Measurements from ENCODE around the gene SHISA8.
A peak's percentile ranks its signal among the peaks of the same experiment; 100 is the strongest.
"Not testable (repeated sequence)": the region's sequence is repeated elsewhere in the genome, so short reads cannot be mapped to it uniquely, and the experiment has no call there.

Gene SHISA8

DNA sequence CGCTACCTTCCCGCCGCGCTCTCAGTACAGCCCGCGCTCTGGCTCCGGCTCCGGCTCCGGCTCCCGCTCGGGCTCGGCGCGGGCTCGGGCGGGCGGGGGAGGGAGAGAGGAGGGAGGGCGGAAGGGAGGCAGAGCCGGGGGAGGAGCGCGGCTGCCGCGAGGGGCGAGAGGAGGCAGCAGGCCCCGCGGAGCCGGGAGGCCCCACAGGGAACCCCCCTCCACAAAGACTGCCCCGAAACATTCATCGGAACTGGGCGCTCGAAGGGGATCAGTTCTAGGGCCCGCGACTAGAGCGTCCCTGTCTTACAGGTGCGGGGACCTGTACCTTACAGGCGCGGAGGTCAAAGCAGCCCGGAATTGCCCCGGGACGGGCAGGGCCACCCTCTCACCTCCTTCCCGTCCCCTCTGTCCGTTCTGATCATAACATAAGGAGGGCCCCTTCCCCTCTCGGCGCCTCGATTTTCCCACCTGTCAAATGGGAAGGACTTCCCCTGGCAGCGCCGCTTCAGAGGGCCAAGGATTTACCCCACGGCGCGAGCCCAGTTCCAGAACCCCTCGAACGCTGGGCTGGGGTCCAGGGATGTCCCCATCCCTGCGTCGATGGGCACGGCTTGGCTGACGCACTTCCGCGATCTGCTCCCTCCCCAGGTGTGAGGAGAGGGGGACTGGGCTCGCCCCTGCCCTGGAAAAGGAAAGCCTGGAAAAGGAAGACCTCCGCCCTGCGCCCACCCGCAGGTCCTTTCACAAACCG is at the start of gene SHISA8:
Gene SHISA8 (minus strand): TSS at position 40 of the 751 bp plus-strand sequence. CDS start 407 bp downstream, outside the sequence.
- Histone ChIP-seq H3K4me1 (ENCODE audit: control insufficient read depth in 1 of 2, insufficient read depth in 2 of 2, low read length in 2 of 2) (peaks cover 18 to 32% of the 10 kb centered on the region in 2 donors), H3K36me3 (ENCODE audit: control insufficient read depth in 1 of 2, insufficient read depth in 2 of 2, low read length in 2 of 2) (no peaks in the 10 kb centered on the region), H3K27ac (ENCODE audit: low read depth, low read length) (no peak within 1 kb of the TSS), H3K9me3 (ENCODE audit: control insufficient read depth in 1 of 2, low read length in 2 of 2) (no peaks in the 10 kb centered on the region), H3K27me3 (ENCODE audit: control insufficient read depth in 1 of 2, insufficient read depth in 2 of 2, low read length in 2 of 2) (peaks cover 55 to 66% of the 10 kb centered on the region in 2 donors), H3K4me3 (ENCODE audit: low read depth in 1 of 2, low read length in 2 of 2) (peak within 1 kb of the TSS in 1 of 2 donors; percentile 28), H3K9ac (ENCODE audit: low read depth in 1 of 2, low read length in 2 of 2) (peak within 1 kb of the TSS in 1 of 2 donors; percentile 32)

DNA sequence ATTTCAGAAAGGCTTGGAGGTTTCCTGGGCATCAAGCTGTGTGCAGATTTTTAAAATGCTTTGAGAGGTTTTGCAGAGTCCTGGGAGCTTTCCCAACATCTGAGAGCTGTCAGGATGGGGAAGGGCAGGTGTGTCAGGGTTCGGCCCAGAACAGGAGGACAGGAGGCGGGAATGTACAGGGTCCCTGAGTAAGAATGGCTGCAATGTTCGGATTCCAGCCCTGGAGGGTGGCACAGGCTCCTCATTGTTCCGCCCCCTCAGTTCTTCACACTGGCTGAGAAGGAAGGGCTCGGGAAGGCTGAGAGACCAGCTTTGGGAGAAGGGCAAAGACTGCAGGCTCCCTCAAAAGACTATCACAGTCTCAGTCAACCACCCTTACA is 49.2 kb upstream of the SHISA8 start:
- H3K27ac ChIP-seq (ENCODE audit: low read depth, low read length) = no peak overlapping the region
- no peaks in the 10 kb centered on the region for H3K36me3 ChIP-seq (ENCODE audit: control insufficient read depth in 1 of 2, insufficient read depth in 2 of 2, low read length in 2 of 2)
- H3K4me3 ChIP-seq (ENCODE audit: low read depth in 1 of 2, low read length in 2 of 2) = no peak overlapping the region
- no peak overlapping the region for H3K9ac ChIP-seq (ENCODE audit: low read depth in 1 of 2, low read length in 2 of 2)
- H3K27me3 ChIP-seq (ENCODE audit: control insufficient read depth in 1 of 2, insufficient read depth in 2 of 2, low read length in 2 of 2) = no peaks in the 10 kb centered on the region
- no peaks in the 10 kb centered on the region for H3K4me1 ChIP-seq (ENCODE audit: control insufficient read depth in 1 of 2, insufficient read depth in 2 of 2, low read length in 2 of 2)
- no peaks in the 10 kb centered on the region for H3K9me3 ChIP-seq (ENCODE audit: control insufficient read depth in 1 of 2, low read length in 2 of 2)

DNA sequence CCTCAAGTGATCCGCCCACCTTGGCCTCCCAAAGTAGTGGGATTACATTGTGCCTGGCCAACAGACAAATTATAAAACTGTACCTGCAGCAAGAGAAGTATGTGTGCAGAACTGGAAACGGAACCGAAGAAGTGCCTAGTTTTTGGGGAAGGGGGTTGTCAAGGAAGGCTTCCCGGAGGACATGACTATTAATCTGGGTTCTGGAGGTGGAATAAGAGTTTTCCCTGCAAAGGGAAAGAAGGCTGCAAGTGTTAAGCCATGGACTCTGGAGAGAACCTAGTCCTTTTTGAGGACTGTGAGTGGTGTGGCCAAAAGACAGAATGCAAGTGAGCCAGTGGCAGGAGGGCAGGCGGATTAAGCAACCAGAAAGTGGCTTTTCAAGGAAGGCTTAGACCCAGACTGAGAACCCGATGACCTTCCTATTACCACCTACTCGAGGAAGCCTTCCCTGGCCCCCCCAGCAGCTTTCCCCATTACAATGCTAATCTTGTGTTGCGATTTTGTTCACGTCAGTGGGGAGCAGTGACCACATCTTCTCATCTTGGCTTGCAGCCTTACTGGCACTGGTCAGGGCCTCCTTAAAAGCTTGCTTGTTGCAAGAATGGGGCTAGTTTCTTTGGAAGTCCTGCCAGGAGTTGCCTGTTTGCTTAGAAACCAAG is 48.7 kb upstream of the SHISA8 start:
- Histone ChIP-seq H3K27me3 (ENCODE audit: control insufficient read depth in 1 of 2, insufficient read depth in 2 of 2, low read length in 2 of 2) (no peaks in the 10 kb centered on the region), H3K9ac (ENCODE audit: low read depth in 1 of 2, low read length in 2 of 2) (no peak overlapping the region), H3K4me1 (ENCODE audit: control insufficient read depth in 1 of 2, insufficient read depth in 2 of 2, low read length in 2 of 2) (no peaks in the 10 kb centered on the region), H3K9me3 (ENCODE audit: control insufficient read depth in 1 of 2, low read length in 2 of 2) (no peaks in the 10 kb centered on the region), H3K27ac (ENCODE audit: low read depth, low read length) (no peak overlapping the region), H3K36me3 (ENCODE audit: control insufficient read depth in 1 of 2, insufficient read depth in 2 of 2, low read length in 2 of 2) (no peaks in the 10 kb centered on the region), H3K4me3 (ENCODE audit: low read depth in 1 of 2, low read length in 2 of 2) (no peak overlapping the region)

DNA sequence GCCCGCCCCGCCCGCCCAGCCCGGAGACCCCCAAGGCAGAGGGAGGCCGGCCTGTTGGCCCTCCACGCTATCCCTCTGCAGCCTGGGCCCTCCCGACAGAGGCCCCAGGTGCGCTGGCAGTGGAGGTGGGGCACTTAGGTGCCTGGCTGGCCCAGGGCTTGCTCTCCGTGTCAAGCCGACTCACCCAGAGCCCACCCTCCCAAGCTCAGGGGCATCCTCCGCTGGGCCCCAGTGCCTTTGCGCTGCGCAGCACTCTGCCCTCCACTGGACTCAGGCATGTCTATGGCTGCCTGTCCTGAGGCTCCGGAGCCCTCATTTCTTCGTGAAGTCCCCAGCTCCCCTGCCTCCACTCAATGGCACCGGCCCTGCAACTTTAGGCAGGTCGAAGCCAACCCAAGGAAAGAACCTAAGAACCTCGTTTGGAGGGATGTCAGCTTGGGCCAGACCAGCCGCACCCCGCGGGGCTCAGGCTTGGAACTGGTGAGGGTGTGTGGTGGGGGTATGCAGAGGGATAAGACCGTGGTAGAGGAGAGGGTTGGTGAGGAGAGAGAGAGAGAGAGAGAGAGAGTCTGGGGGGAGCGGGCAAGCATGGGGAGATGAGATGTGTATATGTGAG is 43.2 kb upstream of the SHISA8 start:
- H3K27me3 ChIP-seq (ENCODE audit: control insufficient read depth in 1 of 2, insufficient read depth in 2 of 2, low read length in 2 of 2) = no peaks in the 10 kb centered on the region
- no peaks in the 10 kb centered on the region for H3K9me3 ChIP-seq (ENCODE audit: control insufficient read depth in 1 of 2, low read length in 2 of 2)
- no peak overlapping the region for H3K27ac ChIP-seq (ENCODE audit: low read depth, low read length)
- no peak overlapping the region for H3K4me3 ChIP-seq (ENCODE audit: low read depth in 1 of 2, low read length in 2 of 2)
- peaks cover 0 to 2% of the 10 kb centered on the region in 2 donors for H3K4me1 ChIP-seq (ENCODE audit: control insufficient read depth in 1 of 2, insufficient read depth in 2 of 2, low read length in 2 of 2)
- H3K36me3 ChIP-seq (ENCODE audit: control insufficient read depth in 1 of 2, insufficient read depth in 2 of 2, low read length in 2 of 2) = no peaks in the 10 kb centered on the region
- no peak overlapping the region for H3K9ac ChIP-seq (ENCODE audit: low read depth in 1 of 2, low read length in 2 of 2)

DNA sequence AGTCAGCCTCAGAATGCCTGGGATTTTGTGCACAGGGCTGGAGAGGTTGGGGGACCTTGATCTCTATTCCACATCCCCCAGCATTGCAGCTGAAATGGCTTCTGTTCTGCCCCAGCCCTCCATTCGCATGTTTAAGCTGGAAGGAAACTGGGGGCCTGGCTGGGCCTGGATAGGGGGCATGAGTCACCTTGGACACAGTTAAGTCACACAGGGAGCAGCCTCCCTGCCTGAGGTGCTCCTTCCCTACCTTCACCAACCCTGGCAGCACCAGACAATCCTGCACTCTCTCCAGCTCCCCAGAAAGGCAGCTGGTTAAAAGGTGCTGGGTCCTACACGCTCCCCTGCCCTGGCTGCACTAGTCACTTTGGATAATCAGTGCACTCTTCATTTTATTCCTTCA is 37.8 kb upstream of the SHISA8 start:
- H3K9me3 ChIP-seq (ENCODE audit: control insufficient read depth in 1 of 2, low read length in 2 of 2) = no peaks in the 10 kb centered on the region
- H3K4me3 ChIP-seq (ENCODE audit: low read depth in 1 of 2, low read length in 2 of 2) = no peak overlapping the region
- H3K9ac ChIP-seq (ENCODE audit: low read depth in 1 of 2, low read length in 2 of 2) = no peak overlapping the region
- no peaks in the 10 kb centered on the region for H3K27me3 ChIP-seq (ENCODE audit: control insufficient read depth in 1 of 2, insufficient read depth in 2 of 2, low read length in 2 of 2)
- H3K4me1 ChIP-seq (ENCODE audit: control insufficient read depth in 1 of 2, insufficient read depth in 2 of 2, low read length in 2 of 2) = no peaks in the 10 kb centered on the region
- H3K27ac ChIP-seq (ENCODE audit: low read depth, low read length) = no peak overlapping the region
- H3K36me3 ChIP-seq (ENCODE audit: control insufficient read depth in 1 of 2, insufficient read depth in 2 of 2, low read length in 2 of 2) = no peaks in the 10 kb centered on the region

DNA sequence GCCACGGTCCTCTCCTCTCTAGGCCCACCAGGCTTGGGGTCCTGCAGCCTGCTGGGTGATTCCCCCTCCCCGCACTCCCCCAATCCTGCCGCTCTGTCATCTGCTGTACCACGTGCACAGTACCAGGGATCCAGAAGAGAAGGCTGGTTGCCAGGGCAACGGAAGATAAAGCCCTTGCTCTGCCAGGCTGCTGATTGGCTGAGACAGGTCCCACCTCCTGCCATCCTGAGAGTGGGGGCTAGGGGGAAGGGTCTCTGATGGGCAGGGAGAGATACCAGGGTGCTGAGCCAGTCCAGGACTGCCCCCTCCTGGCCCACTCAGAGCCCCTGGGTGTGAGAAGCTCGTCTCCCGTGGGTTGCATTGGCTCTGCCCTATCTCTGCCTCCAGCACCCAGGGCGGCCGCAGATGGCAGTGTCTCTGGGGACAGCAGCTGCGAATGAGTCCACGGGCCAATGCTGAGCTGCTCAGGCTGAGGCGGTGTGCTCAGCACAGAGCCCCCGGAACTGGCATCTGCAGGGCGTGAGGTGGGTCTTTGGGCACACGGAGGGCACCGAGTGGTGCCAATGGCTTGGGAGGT is 37.1 kb upstream of the SHISA8 start, which contains the start of gene SMIM45:
Gene SMIM45 (plus strand): TSS at position 253 of the 577 bp plus-strand sequence.
- H3K9ac ChIP-seq (ENCODE audit: low read depth in 1 of 2, low read length in 2 of 2) = no peak within 1 kb of the TSS
- H3K4me3 ChIP-seq (ENCODE audit: low read depth in 1 of 2, low read length in 2 of 2) = no peak within 1 kb of the TSS
- no peaks in the 10 kb centered on the region for H3K27me3 ChIP-seq (ENCODE audit: control insufficient read depth in 1 of 2, insufficient read depth in 2 of 2, low read length in 2 of 2)
- H3K27ac ChIP-seq (ENCODE audit: low read depth, low read length) = no peak within 1 kb of the TSS
- peaks cover 0 to 4% of the 10 kb centered on the region in 2 donors for H3K4me1 ChIP-seq (ENCODE audit: control insufficient read depth in 1 of 2, insufficient read depth in 2 of 2, low read length in 2 of 2)
- H3K9me3 ChIP-seq (ENCODE audit: control insufficient read depth in 1 of 2, low read length in 2 of 2) = no peaks in the 10 kb centered on the region
- no peaks in the 10 kb centered on the region for H3K36me3 ChIP-seq (ENCODE audit: control insufficient read depth in 1 of 2, insufficient read depth in 2 of 2, low read length in 2 of 2)

DNA sequence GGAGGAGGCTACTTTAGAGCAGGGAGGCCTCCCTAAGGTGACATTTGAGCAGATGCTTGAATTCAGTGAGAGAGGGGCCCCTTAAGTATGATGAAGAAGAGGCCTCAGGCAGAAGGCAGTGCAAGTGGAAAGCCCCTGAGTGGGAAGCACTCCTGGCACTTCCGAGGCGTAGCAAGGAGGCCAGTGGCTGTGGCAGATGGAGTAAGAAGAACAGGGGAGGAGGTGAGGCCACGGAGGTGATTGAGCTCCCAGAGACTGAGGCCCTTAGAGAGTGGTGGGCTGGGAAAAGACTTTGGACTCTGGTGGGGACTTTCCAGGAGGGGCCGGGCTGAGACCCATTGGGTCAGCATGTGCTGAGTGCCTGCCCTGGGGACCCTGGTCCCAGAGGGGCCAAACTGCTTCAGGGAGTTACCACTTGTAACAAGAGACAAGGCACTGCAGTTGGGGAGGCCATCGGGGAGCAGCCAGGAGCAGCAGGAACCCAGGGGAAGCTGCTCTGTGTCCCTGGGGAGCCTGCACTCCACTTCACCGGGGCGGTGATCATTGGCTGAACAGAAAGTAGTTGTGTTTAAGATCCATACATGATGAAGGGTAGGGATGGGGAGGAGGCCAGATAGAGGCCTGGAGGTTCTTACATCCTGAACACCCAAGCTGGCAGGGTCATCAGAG is 34.6 kb upstream of the SHISA8 start:
- Histone ChIP-seq H3K36me3 (ENCODE audit: control insufficient read depth in 1 of 2, insufficient read depth in 2 of 2, low read length in 2 of 2) (no peaks in the 10 kb centered on the region), H3K4me1 (ENCODE audit: control insufficient read depth in 1 of 2, insufficient read depth in 2 of 2, low read length in 2 of 2) (peaks cover 10 to 15% of the 10 kb centered on the region in 2 donors), H3K9ac (ENCODE audit: low read depth in 1 of 2, low read length in 2 of 2) (no peak overlapping the region), H3K27me3 (ENCODE audit: control insufficient read depth in 1 of 2, insufficient read depth in 2 of 2, low read length in 2 of 2) (no peaks in the 10 kb centered on the region), H3K4me3 (ENCODE audit: low read depth in 1 of 2, low read length in 2 of 2) (no peak overlapping the region), H3K27ac (ENCODE audit: low read depth, low read length) (no peak overlapping the region), H3K9me3 (ENCODE audit: control insufficient read depth in 1 of 2, low read length in 2 of 2) (no peaks in the 10 kb centered on the region)

DNA sequence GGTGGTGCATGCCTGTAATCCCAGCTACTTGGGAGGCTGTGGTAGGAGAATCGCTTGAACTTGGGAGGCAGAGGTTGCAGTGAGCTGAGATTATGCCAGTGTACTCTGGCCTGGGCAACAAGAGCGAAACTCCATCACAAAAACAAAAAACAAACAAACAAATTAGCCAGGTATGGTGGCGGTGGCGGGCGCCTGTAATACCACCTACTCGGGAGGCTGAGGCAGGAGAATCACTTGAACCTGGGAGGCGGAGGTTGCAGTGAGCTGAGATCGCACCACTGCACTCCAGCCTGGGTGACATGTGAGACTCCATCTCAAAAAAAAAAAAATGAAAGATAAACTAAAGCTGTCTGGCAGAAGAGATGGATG is 34.0 kb upstream of the SHISA8 start:
- not testable (repeated sequence) for H3K9me3 ChIP-seq (ENCODE audit: control insufficient read depth in 1 of 2, low read length in 2 of 2); H3K9ac ChIP-seq (ENCODE audit: low read depth in 1 of 2, low read length in 2 of 2); H3K27me3 ChIP-seq (ENCODE audit: control insufficient read depth in 1 of 2, insufficient read depth in 2 of 2, low read length in 2 of 2); H3K36me3 ChIP-seq (ENCODE audit: control insufficient read depth in 1 of 2, insufficient read depth in 2 of 2, low read length in 2 of 2); H3K4me3 ChIP-seq (ENCODE audit: low read depth in 1 of 2, low read length in 2 of 2); H3K27ac ChIP-seq (ENCODE audit: low read depth, low read length)
- H3K4me1 ChIP-seq (ENCODE audit: control insufficient read depth in 1 of 2, insufficient read depth in 2 of 2, low read length in 2 of 2) = peaks cover 12 to 15% of the 10 kb centered on the region in 2 donors

DNA sequence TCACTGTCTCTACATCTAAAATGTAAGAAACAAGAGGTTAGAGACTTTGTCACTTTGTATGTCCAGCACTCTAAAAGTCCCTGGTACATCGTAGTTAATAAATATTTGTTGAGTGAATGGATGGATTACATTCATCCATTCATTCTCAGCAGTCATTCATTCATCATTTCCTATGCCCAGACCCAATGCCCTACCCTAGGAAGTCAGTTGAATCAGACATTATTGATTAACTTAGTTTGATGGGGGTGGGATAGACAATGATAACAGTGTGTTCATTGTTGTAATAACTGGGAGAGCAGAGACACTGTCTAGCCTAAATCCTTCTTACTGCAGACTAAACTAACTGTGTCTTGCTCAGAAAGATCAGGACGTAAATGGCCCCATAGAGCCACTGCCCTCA is 33.3 kb upstream of the SHISA8 start:
- Histone ChIP-seq H3K36me3 (ENCODE audit: control insufficient read depth in 1 of 2, insufficient read depth in 2 of 2, low read length in 2 of 2) (no peaks in the 10 kb centered on the region), H3K27me3 (ENCODE audit: control insufficient read depth in 1 of 2, insufficient read depth in 2 of 2, low read length in 2 of 2) (no peaks in the 10 kb centered on the region), H3K4me1 (ENCODE audit: control insufficient read depth in 1 of 2, insufficient read depth in 2 of 2, low read length in 2 of 2) (peaks cover 15 to 18% of the 10 kb centered on the region in 2 donors), H3K27ac (ENCODE audit: low read depth, low read length) (no peak overlapping the region), H3K4me3 (ENCODE audit: low read depth in 1 of 2, low read length in 2 of 2) (no peak overlapping the region), H3K9ac (ENCODE audit: low read depth in 1 of 2, low read length in 2 of 2) (no peak overlapping the region), H3K9me3 (ENCODE audit: control insufficient read depth in 1 of 2, low read length in 2 of 2) (no peaks in the 10 kb centered on the region)
